IMR-90 (cell line): ENCODE results near the gene KIF13A. TPM values are rescaled to one million over a fixed set of nuclear protein-coding genes. Genes with fewer than 3 reads are reported as not detected.

Source experiments
- ATAC-seq: fragments of 200-7000 bp; cut with Tn5 transposase; 2 replicates; pipeline ENCODE4 v1.9.1; 2020; ENCODE audit warnings: low read depth, mild to moderate bottlenecking, moderate library complexity
- BruUV-seq: library from RNA; stranded (reverse); fragments of 400-500 nt; replicated peaks from 2 replicates; lab custom pipeline; 2021; lab: Mats Ljungman, UMichigan
- CTCF ChIA-PET: fragments of 300-600 bp; formaldehyde crosslinking; extraction: SDS; loops from one replicate; lab custom pipeline; 2021; ENCODE audit warnings: antibody characterized with exemption; lab: Yijun Ruan, JAX
- POLR2A ChIA-PET: fragments of 300-600 bp; sonication (Branson Sonifier 250); formaldehyde crosslinking; loops from one replicate; lab custom pipeline; 2022; ENCODE audit warnings: antibody characterized with exemption; ENCODE audit not compliant: unreplicated experiment; lab: Charles Lee
- DNase-seq: peaks from one replicate; pipeline ENCODE4 v3.0.0; 2013
- H2AFZ ChIP-seq: replicated peaks from 2 replicates; pipeline ENCODE3; 2013; ENCODE audit warnings: low read length, mild to moderate bottlenecking; ENCODE audit not compliant: poor library complexity
- H2AK5ac ChIP-seq: 2 replicates; pipeline ENCODE4 v1.6.1; 2013; ENCODE audit warnings: low read depth, low read length, inconsistent platforms
- H2AK9ac ChIP-seq: replicated peaks from 2 replicates; pipeline ENCODE3; 2013; ENCODE audit warnings: mild to moderate bottlenecking, low read depth, low read length, moderate library complexity; ENCODE audit not compliant: poor library complexity
- H2BK120ac ChIP-seq: 2 replicates; pipeline ENCODE4 v1.6.1; 2013; ENCODE audit warnings: low read depth, low read length, inconsistent platforms
- H2BK15ac ChIP-seq: 3 replicates; pipeline ENCODE4 v1.6.1; 2013; ENCODE audit warnings: low read depth, low read length, inconsistent platforms
- H2BK20ac ChIP-seq: 2 replicates; pipeline ENCODE4 v1.6.1; 2013; ENCODE audit warnings: low read depth, mild to moderate bottlenecking, inconsistent platforms, low read length, moderate library complexity
- H2BK5ac ChIP-seq: 2 replicates; pipeline ENCODE4 v1.6.1; 2013; ENCODE audit warnings: mild to moderate bottlenecking, low read depth, low read length, inconsistent platforms; ENCODE audit not compliant: poor library complexity, severe bottlenecking
- H3K14ac ChIP-seq: replicated peaks from 2 replicates; pipeline ENCODE4 v1.6.1; 2013; ENCODE audit warnings: low read depth, low read length, inconsistent platforms
- H3K18ac ChIP-seq: 2 replicates; pipeline ENCODE4 v1.6.1; 2013; ENCODE audit warnings: low read depth, low read length, control low read depth
- H3K23ac ChIP-seq: 2 replicates; pipeline ENCODE4 v1.6.1; 2013; ENCODE audit warnings: low read depth, low read length, inconsistent platforms
- H3K27ac ChIP-seq: 2 replicates; pipeline ENCODE4 v1.5.1; 2013; ENCODE audit warnings: mild to moderate bottlenecking, control low read depth, low read length; ENCODE audit not compliant: insufficient read depth
- H3K27me3 ChIP-seq: 2 replicates; pipeline ENCODE4 v1.6.1; 2013; ENCODE audit warnings: low read length; ENCODE audit not compliant: control insufficient read depth, insufficient read depth
- H3K36me3 ChIP-seq: 2 replicates; pipeline ENCODE4 v1.6.1; 2013; ENCODE audit warnings: low read length, mixed read lengths; ENCODE audit not compliant: control insufficient read depth, insufficient read depth
- H3K4ac ChIP-seq: 2 replicates; pipeline ENCODE4 v1.6.1; 2013; ENCODE audit warnings: low read depth, low read length, inconsistent platforms
- H3K4me1 ChIP-seq: 2 replicates; pipeline ENCODE4 v1.6.1; 2013; ENCODE audit warnings: low read length, mixed read lengths; ENCODE audit not compliant: control insufficient read depth, insufficient read depth
- H3K4me2 ChIP-seq: 2 replicates; pipeline ENCODE4 v1.6.1; 2013; ENCODE audit warnings: low read depth, mild to moderate bottlenecking, control low read depth, low read length, moderate library complexity
- H3K4me3 ChIP-seq: 2 replicates; pipeline ENCODE4 v1.5.1; 2013; ENCODE audit warnings: low read depth, mild to moderate bottlenecking, control low read depth, low read length, moderate library complexity; ENCODE audit not compliant: insufficient read depth
- H3K56ac ChIP-seq: 2 replicates; pipeline ENCODE4 v1.6.1; 2013; ENCODE audit warnings: low read length, inconsistent platforms; ENCODE audit not compliant: insufficient read depth; ENCODE audit errors: extremely low read depth
- H3K79me1 ChIP-seq, 2 experiments: 2 replicates each; pipeline ENCODE4 v1.6.1; 2013; ENCODE audit warnings: low read length in 2 of 2, inconsistent platforms in 1 of 2, low read depth in 1 of 2
- H3K9ac ChIP-seq: 2 replicates; pipeline ENCODE4 v1.6.1; 2013; ENCODE audit warnings: low read depth, low read length, control low read depth
- H3K9me1 ChIP-seq: 2 replicates; pipeline ENCODE4 v1.6.1; 2013; ENCODE audit warnings: low read length, inconsistent platforms; ENCODE audit not compliant: insufficient read depth
- H3K9me3 ChIP-seq: 2 replicates; pipeline ENCODE4 v1.6.1; 2013; ENCODE audit warnings: low read length; ENCODE audit not compliant: control insufficient read depth, insufficient read depth
- H4K20me1 ChIP-seq: 2 replicates; pipeline ENCODE4 v1.6.1; 2013; ENCODE audit warnings: low read length, inconsistent platforms; ENCODE audit not compliant: insufficient read depth
- H4K5ac ChIP-seq: 2 replicates; pipeline ENCODE4 v1.6.1; 2013; ENCODE audit warnings: mild to moderate bottlenecking, low read depth, low read length, control low read depth
- H4K8ac ChIP-seq, 2 experiments: 2 replicates each; pipeline ENCODE4 v1.6.1; 2013; ENCODE audit warnings: low read depth in 2 of 2, low read length in 2 of 2, control low read depth in 1 of 2, inconsistent platforms in 1 of 2
- H4K91ac ChIP-seq: 2 replicates; pipeline ENCODE4 v1.6.1; 2013; ENCODE audit warnings: low read depth, low read length, inconsistent platforms; ENCODE audit not compliant: insufficient read depth
- POLR2A ChIP-seq: IDR thresholded peaks from 2 replicates; pipeline ENCODE4 v1.6.1; 2012; ENCODE audit warnings: mild to moderate bottlenecking, low read depth, low read length
- RAD21 ChIP-seq: IDR thresholded peaks from 2 replicates; pipeline ENCODE4 v1.6.1; 2012; ENCODE audit warnings: low read length, improper control_type of control experiment
- WGBS, 2 experiments: methylation state at CpG; one replicate each; pipeline versions ENCODE4 v1.1.5 to v1.1.7; 2013; ENCODE audit warnings: missing lambda C conversion rate in 2 of 2; ENCODE audit not compliant: insufficient read length in 1 of 2; ENCODE audit errors: extremely low coverage in 2 of 2; 5-methylcytosine and 5-hydroxymethylcytosine counted together
- dilution Hi-C: fragments of 300-500 bp; cut with HindIII; formaldehyde crosslinking; loops from one replicate; pipeline ENCODE4 v1.14.3; 2018; ENCODE audit warnings: low sequenced_read_pairs; ENCODE audit not compliant: unreplicated experiment
- in situ Hi-C: fragments of 300-500 bp; cut with MboI; formaldehyde crosslinking; loops from 3 replicates; pipeline ENCODE4 v1.14.3; 2019; ENCODE audit warnings: low sequenced_read_pairs, inconsistent platforms, mixed read lengths
- intact Hi-C: fragments of 100-400 bp; cut with micrococcal nuclease; formaldehyde crosslinking; loops from 2 replicates; pipeline ENCODE4 v1.10.0; 2022
- polyA plus RNA-seq, 3 experiments: library from polyadenylated mRNA; depleted of rRNA; stranded (reverse); fragments of >200 nt; gene quantifications; 2 replicates each; pipeline ENCODE4 v1.2.3, GENCODE V29; 2012; ENCODE audit warnings: low replicate concordance in 1 of 3
- total RNA-seq: library from RNA; depleted of rRNA; stranded (reverse); fragments of >200 nt; gene quantifications from 2 replicates; pipeline ENCODE4 v1.2.3, GENCODE V29; 2012

Gene KIF13A
- total and polyA plus RNA-seq, 2 of the 4 experiments (the other 2 are of a cell fraction) = 23.3 to 51.8 TPM

- H3K14ac ChIP-seq = peak overlapping the region; percentile 86
- peaks cover 16 to 55% of the 10 kb centered on the region in 2 experiments for H3K79me1 ChIP-seq
- peaks cover 3% of the 10 kb centered on the region for H3K36me3 ChIP-seq
- no peaks in the 10 kb centered on the region for H3K27me3 ChIP-seq
- peak overlapping the region; percentile 79 for H2BK5ac ChIP-seq
- H3K4me1 ChIP-seq = peaks cover 8% of the 10 kb centered on the region
- H2AFZ ChIP-seq = peak overlapping the region; percentile 87
- dilution Hi-C loops = no loop called here
- ChIA-PET CTCF (interaction anchor here (0.8 kb wide), 1 partner anchor 169 kb away, joined by 3 read pairs; no protein-coding TSS in a partner anchor), POLR2A (interaction anchor here (0.6 kb wide), 1 partner anchor 1584 kb away, joined by 5 read pairs; no protein-coding TSS in a partner anchor)
- peaks cover 17% of the 10 kb centered on the region; the same call in 1 of the 2 replicates for H4K20me1 ChIP-seq
- H3K9ac ChIP-seq = peak overlapping the region; percentile 96
- WGBS, 2 experiments = 0% methylated on average over 37 of the region's 65 CpGs; no CpG with 5 or more reads in 1 of the 2 experiments
- DNase-seq = peak; percentile 39
- H4K91ac ChIP-seq = peak overlapping the region; percentile 69
- peak overlapping the region; percentile 64 for H3K4ac ChIP-seq
- H3K4me2 ChIP-seq = peak overlapping the region; percentile 96
- H2BK20ac ChIP-seq = peak overlapping the region; percentile 34; the same call in 1 of the 2 replicates
- intact Hi-C loops = loop anchor here (1.0 to 10.0 kb wide), 5 partner anchors 120 to 518 kb away; partner anchors contain the start of genes DEK and NHLRC1
- ATAC-seq = peak; percentile 50
- H3K18ac ChIP-seq = peak overlapping the region; percentile 55
- no peaks in the 10 kb centered on the region for H3K9me3 ChIP-seq
- H4K5ac ChIP-seq = peak overlapping the region; percentile 57
- H2BK15ac ChIP-seq = peak overlapping the region; percentile 52; the same call in 2 of the 3 replicates
- H3K27ac ChIP-seq = peak overlapping the region; percentile 85
- peak overlapping the region; percentile 63 for H2BK120ac ChIP-seq
- peak overlapping the region; percentile 62 for H2AK9ac ChIP-seq
- peak overlapping the region; percentile 84 for H3K4me3 ChIP-seq
- H3K9me1 ChIP-seq = peaks cover 9% of the 10 kb centered on the region
- peak overlapping the region; percentile 84 for H3K23ac ChIP-seq
- peak; percentile 11; the same call in 1 of the 2 replicates for TF ChIP-seq RAD21
- TF ChIP-seq POLR2A = no peak
- BruUV-seq = no TSS peak
- H2AK5ac ChIP-seq = peak overlapping the region; percentile 80; the same call in 1 of the 2 replicates
- H4K8ac ChIP-seq = peak overlapping the region; percentile 57 to 67; a peak in 2 of 4 replicates
- in situ Hi-C loops = loop anchor here (5.0 to 10.0 kb wide), 3 partner anchors 122 to 152 kb away; partner anchors contain the start of gene NHLRC1
- H3K56ac ChIP-seq = peak overlapping the region; percentile 84
These were observed 584 bp downstream of the KIF13A start for GRCh38 chr6:17986656-17987446.
